GM21529 (cell line): Measurements from ENCODE around the gene FILIP1L.

Source experiments
- ATAC-seq: cut with Tn5 transposase; IDR thresholded peaks from one replicate; pipeline ENCODE4 v1.9.1; 2021; ENCODE audit not compliant: unreplicated experiment

Gene FILIP1L

DNA sequence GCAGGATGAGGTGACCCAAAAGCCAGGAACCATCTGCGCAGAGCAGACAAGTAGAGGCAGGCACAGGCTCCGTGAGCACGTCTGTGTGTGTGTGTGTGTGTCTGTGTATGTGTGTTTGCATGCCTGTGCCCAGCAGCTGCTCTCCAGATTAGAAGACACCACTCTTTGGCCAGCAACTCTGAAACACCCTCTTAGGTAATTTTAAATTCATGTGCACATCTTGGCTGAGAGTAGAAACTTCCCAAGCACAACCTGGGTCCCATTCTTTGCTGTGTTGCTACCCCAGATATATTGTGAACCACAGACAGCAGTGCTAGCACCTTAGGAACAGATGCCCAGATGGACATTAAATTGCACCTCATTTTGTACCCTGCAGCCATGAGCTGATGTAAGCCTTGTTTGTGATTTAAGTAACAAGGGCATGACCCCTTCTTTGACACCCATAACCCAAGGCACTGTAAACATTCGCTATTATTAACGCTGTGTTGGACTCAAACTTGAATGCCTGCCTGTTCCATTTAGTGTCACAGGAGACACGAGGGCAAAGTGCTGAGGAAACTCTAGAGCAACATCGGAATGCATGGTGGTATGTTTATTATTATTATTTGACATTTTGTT is at the start of gene FILIP1L:
Gene FILIP1L, minus strand, starts transcription at position 89 of the 618 bp plus-strand sequence.
- no peak for ATAC-seq

GRCh38 chr3:100163787-100164186 is 49.5 kb upstream of the FILIP1L start:
- no peak for ATAC-seq

GRCh38 chr3:100160521-100160920 is 46.2 kb upstream of the FILIP1L start:
- ATAC-seq = no peak

DNA sequence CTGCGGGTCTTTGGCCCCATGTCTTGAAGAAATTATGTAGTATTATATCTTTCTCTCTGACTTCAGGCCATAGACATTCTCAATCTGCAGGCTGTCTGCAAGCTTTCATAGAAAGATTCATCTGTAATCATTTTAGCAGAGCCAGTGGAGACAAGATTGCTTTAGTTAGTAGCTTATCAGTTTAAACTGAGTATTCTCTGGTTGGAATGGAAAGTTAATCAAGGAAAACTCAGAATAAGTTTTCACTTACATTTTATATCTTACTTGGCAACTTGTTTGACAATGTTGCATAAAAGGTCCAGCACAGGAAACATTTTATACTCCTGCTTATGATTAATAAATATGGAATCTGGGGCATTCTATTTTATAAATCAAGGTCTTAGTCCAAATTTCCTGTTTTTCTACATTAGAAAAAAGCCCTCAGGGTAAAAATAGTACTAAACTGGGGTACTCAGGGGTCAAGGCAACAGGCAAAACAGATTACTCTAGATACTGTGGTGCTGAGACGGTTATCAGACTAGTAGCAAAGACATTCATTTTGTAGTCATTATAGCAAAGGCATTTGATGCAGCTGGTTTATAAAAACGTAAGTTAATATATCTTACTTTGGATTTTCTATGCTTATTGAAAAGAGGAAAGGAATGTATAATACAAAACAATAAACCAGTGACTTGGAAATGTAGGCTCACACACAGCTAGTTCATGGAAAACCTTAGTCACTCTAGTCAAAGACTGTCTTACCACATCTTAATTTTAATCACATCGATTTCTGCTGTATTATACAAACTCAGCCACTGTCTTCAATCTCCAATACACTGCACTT is 45.2 kb upstream of the FILIP1L start:
- ATAC-seq = no peak

DNA sequence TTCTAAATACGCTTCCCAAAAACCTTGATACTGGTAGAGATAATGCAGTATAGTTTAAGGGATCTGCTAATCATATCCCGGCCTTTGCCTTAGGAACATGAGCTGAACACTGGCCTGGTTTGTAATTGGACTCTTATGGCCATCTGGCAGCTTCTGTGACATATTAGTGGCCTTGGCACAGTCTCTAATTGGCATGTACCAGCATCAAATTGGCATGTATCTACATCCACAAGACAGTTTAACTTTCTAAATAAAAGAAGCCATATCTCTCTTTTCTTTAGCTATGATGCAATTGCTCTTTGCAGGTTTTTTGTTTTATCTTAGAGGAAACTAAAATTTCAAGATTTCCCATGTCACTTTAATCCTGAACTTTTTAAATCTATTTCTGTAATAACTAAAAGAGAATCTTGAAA is 44.6 kb upstream of the FILIP1L start:
- ATAC-seq = no peak

DNA sequence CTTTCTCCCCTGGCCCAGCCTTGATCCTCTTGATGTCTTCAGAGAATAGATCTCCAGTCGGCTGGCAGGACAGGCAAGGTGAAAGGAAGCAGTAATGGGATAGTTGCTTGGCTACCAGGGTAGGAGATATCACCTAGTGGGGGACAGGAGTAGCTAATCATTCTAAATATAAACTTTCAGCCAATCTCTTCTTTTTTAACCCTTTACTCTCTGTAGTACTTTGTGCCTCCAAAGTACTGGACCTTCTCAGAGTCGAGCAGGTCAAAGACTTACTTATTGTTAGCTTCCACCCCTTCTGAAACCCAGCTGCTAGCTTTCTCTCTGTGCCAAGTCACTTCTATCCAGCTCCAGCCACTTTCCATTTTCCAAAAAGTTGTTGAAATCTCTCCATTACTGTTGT is 43.4 kb upstream of the FILIP1L start:
- ATAC-seq = no peak

GRCh38 chr3:100155590-100155989 is 41.3 kb upstream of the FILIP1L start:
- no peak for ATAC-seq

GRCh38 chr3:100155128-100155527 is 40.8 kb upstream of the FILIP1L start:
- no peak for ATAC-seq

- no peak for ATAC-seq
Observed at GRCh38 chr3:100154171-100154570, 39.9 kb upstream of the FILIP1L start.

- ATAC-seq = no peak
Observed at GRCh38 chr3:100151024-100151707, 36.9 kb upstream of the FILIP1L start.

GRCh38 chr3:100150473-100150872 is 36.2 kb upstream of the FILIP1L start:
- ATAC-seq = no peak

- ATAC-seq = no peak
Observed at GRCh38 chr3:100149713-100150415, 35.6 kb upstream of the FILIP1L start.

- no peak for ATAC-seq
Observed at GRCh38 chr3:100149130-100149529, 34.8 kb upstream of the FILIP1L start.

DNA sequence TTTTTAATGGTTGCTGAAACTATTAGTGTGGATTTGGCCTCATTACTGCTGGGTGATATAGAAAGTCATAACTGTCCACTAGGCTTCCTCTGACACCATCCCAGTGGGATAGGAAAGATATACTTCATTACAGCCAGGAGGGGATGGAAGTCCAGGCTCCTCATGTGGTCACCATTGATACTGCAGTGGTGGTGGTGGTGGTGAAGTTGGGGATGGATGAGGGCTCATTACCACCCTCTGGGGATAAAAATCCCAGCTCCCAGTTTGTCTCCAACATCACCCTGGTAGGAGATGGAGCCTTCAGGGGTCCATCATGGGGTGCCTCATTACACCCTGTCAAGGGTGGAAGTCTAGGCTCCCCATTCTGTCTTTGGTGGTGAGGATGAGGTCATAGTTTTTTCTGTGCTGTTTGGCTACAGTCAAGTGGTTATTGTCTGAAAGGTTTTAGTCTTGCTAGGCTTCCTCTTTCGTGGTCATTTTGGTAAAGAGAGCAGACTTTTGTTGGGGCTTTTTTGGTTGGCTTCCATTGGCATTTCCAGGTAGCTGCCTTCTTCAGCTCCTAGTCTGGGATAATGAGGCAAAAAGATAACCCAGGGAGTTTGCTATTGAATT is 30.1 kb upstream of the FILIP1L start:
- ATAC-seq = peak; percentile 95

DNA sequence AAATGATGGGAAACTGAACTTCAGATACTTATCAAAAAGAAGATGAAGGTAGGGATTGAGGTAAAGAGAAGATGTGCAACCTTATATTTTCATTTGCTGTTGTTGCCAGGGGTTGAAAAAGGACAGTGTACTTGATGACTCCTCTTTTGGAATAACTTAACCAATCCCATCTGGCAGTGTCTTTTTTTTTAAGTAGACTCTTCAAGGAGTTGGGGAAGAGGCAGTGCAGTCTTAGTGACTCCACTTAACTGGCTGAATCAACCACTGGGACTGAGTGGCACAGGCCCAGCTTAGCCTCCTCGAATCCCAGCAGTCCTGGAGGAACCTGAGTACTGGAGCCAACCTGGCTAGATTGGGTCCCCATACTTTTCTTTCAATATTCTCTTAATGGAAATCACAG is 27.3 kb upstream of the FILIP1L start:
- no peak for ATAC-seq

DNA sequence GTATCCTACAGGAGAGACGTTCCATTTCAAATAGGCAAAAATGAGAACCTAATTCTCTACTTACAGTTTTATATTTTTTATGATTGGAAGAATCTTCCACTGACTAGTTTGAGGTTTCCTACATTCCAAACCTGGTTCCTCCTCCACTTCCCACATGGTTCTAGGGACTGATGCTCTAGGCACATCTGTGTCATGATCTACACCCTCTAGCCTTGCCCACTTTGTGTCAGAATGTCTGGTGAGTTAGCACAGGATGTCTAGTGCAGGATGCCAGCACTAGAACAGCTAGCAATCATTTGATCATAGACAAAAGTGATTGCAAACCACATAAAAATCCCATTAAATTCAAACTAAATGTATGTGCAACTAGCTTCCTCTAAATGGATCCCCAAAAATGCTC is 26.7 kb upstream of the FILIP1L start:
- no peak for ATAC-seq

DNA sequence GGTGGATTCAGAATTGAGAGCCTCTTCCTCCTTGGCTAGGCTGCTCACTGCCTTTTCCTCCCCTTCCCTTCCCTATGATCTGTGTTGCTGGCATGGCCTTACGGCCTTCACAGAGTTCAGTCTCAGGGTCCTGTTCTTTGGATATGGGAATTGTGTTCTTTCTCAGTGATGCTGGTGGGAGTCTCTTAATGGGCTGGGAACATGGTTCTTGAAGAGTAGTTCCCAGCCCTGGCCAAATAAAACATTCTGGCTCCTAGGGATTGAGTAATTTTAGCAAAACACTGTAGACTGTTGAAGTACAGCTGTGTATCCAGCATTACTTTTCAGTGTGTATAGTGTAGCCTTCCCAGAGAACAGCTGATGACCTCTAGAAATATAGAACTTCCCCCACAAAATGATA is 22.6 kb upstream of the FILIP1L start:
- no peak for ATAC-seq

- ATAC-seq = no peak
Observed at GRCh38 chr3:100131241-100131640, 16.9 kb upstream of the FILIP1L start.

- ATAC-seq = no peak
Observed at GRCh38 chr3:100129941-100130340, 15.6 kb upstream of the FILIP1L start.

GRCh38 chr3:100128565-100128964 is 14.3 kb upstream of the FILIP1L start:
- no peak for ATAC-seq

DNA sequence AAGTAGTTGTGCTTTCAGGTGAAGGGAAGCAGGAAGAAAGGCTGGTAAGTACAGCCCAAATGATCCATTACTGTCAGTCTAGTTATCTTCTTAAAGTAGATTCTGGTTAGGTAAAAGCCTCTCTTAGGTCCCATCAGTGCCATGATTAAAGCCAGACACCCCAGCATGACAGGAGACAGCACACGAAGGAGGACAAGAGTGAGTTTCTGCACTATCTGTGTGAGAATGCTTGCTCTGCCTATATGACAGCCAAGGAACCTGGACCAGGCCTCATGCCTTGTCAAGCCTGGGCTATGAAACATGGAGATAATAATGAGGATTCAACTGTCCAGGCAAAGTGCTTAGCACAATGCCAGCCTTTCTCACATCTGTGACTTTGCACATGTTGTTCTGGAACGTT is 13.5 kb upstream of the FILIP1L start:
- ATAC-seq = no peak
